ENCODE results near the gene EFTUD2.

EFTUD2 gene

DNA sequence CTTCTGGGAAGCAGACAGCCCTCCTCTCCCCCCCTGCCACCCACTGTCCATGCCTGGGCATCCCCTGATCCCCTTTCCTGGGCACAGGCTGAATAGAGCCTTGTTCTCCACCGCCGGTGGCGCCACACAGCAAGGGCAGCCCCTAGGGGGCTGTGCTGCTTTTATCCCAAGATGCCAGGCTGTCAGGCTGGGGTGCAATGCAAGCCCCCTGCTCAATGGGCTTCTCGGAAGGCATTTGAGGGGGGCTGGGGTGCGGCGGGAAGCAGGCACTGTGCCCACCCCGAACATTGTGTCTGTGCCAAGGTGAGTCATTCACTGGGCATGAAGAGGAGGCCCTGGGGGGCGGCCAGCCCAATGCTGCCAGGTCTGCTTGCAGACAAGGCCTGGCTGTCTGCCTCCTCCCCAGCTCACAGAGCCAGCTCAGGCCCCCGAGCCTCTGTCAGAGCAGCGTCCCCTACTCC, 17.6 kb upstream of the EFTUD2 start:
- Histone ChIP-seq H3K4me1 (ENCODE audit: control insufficient read depth, insufficient read depth, low read length) (peaks cover 8% of the 10 kb centered on the region), H3K4me3 (ENCODE audit: low read length) (no peak overlapping the region), H3K27me3 (ENCODE audit: control insufficient read depth, insufficient read depth, low read length) (0 out of 2 replicates have a peak, but pooled peaks cover 3% of the 10 kb centered on the region), H3K36me3 (ENCODE audit: control insufficient read depth, insufficient read depth, low read length) (no peaks in the 10 kb centered on the region), H3K9me3 (ENCODE audit: control insufficient read depth, insufficient read depth, low read length) (no peaks in the 10 kb centered on the region), H3K27ac (ENCODE audit: low read length) (no peak overlapping the region)
- no CpG with 5 or more reads among the region's 10 CpGs for WGBS (ENCODE audit: insufficient coverage, insufficient read length)
- no peak for DNase-seq (ENCODE audit: low read depth, low spot score)

DNA sequence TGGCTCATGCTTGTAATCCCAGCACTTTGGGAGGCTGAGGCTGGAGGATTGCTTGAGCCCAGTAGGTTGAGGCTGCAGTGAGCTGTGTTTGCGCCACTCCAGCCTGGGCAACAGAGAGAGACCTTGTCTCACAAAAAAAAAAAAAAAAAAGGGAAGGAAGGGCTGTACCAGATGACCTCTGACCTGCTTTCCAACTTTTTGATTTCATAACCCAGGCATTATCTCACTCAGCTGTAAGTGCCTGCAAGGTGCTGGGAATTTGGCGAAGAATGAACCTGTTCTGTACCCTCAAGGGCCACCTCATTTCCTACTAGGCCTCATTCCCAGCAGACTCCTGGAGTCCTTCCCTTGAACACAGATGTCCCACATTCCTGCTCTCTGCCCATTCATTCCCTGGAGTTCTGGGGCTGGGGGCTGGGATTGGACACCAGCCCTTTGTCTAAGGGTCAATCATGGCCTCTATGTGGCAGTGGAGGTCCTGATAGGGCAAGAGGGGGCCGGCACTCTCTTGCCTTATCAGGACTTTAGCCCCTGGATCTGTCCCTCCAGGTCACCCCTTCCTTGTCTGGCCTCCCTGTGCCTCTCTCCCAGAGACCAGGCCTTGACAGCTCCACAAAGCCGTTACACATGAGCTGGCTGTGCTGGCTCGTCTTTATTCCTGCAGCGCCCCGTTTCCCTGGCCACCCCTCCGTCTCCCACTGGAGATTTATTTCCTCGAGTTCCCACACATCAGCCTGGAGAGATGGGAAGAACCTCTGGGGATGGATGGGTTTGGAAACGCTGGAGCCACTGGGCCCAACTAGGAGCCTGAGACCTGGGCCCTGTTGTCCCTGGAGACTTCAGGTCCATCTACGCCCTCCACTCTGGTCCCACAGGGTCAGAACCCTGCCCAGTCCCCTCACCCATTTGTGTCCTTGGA, 16.9 kb upstream of the EFTUD2 start:
- Histone ChIP-seq H3K27me3 (ENCODE audit: control insufficient read depth, insufficient read depth, low read length) (0 out of 2 replicates have a peak, but pooled peaks cover 3% of the 10 kb centered on the region), H3K9me3 (ENCODE audit: control insufficient read depth, insufficient read depth, low read length) (no peaks in the 10 kb centered on the region), H3K36me3 (ENCODE audit: control insufficient read depth, insufficient read depth, low read length) (no peaks in the 10 kb centered on the region), H3K4me1 (ENCODE audit: control insufficient read depth, insufficient read depth, low read length) (peaks cover 8% of the 10 kb centered on the region), H3K27ac (ENCODE audit: low read length) (no peak overlapping the region), H3K4me3 (ENCODE audit: low read length) (no peak overlapping the region)
- no peak for DNase-seq (ENCODE audit: low read depth, low spot score)
- no CpG with 5 or more reads among the region's 11 CpGs for WGBS (ENCODE audit: insufficient coverage, insufficient read length)

DNA sequence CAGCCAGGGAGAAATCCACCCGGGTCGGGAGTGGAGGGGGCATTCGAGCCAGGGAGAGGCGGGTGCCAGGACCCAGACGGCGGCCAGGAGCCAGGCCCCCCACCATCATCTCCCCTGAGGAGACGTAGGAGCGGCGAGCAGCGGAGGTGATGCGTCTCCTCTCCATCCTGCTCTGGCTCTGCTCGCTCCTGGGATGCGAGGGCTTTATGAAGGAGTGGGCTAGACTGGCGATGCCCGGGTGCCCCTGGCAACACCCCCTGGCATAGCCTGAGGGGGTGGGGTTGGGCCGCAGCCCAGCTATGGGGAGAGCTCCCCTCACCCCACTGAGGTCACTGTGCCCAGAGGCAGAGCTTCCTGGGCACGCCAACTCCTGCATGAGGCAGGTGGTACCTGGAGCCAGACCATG, 16.1 kb upstream of the EFTUD2 start, which contains the start of gene GFAP:
Gene GFAP, minus strand, starts transcription at position 180 of the 406 bp plus-strand sequence. Its CDS starts 14 bp downstream, at position 166.
- WGBS (ENCODE audit: insufficient coverage, insufficient read length), result no CpG with 5 or more reads among the region's 17 CpGs
- Histone ChIP-seq H3K27me3 (ENCODE audit: control insufficient read depth, insufficient read depth, low read length) (0 out of 2 replicates have a peak, but pooled peaks cover 3% of the 10 kb centered on the region), H3K4me3 (ENCODE audit: low read length) (no peak within 1 kb of the TSS), H3K27ac (ENCODE audit: low read length) (no peak within 1 kb of the TSS), H3K36me3 (ENCODE audit: control insufficient read depth, insufficient read depth, low read length) (no peaks in the 10 kb centered on the region), H3K4me1 (ENCODE audit: control insufficient read depth, insufficient read depth, low read length) (0 out of 2 replicates have a peak, but pooled peaks cover 2% of the 10 kb centered on the region), H3K9me3 (ENCODE audit: control insufficient read depth, insufficient read depth, low read length) (no peaks in the 10 kb centered on the region)
- DNase-seq (ENCODE audit: low read depth, low spot score), result no peak

DNA sequence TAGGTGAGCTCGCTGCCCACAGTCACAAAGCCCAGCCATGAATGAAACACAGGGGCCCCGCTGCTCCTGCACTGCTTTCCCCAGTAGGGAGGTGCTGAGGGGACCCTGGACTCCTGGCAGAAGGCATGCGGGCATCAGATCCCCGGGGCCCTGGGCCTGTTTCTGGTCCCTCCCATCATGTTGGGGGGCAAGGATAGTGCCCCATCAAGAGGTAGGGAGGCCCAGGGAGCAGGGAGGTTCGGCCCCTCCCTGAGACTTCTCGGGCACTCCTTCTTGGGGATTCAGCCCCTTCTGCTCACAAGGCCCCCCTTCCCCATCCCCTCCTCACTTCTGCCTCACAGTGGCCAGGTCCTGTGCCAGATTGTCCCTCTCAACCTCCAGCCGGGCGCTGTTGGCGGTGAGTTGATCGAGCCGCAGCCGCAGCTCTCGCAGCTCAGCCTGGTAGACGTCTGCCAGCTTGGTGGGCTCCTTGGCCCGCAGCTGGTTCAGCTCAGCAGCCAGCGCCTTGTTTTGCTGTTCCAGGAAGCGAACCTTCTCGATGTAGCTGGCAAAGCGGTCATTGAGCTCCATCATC, 15.5 kb upstream of the EFTUD2 start:
- no CpG with 5 or more reads among the region's 19 CpGs for WGBS (ENCODE audit: insufficient coverage, insufficient read length)
- DNase-seq (ENCODE audit: low read depth, low spot score), result no peak
- Histone ChIP-seq H3K9me3 (ENCODE audit: control insufficient read depth, insufficient read depth, low read length) (no peaks in the 10 kb centered on the region), H3K36me3 (ENCODE audit: control insufficient read depth, insufficient read depth, low read length) (no peaks in the 10 kb centered on the region), H3K27ac (ENCODE audit: low read length) (no peak overlapping the region), H3K4me3 (ENCODE audit: low read length) (no peak overlapping the region), H3K4me1 (ENCODE audit: control insufficient read depth, insufficient read depth, low read length) (0 out of 2 replicates have a peak, but pooled peaks cover 2% of the 10 kb centered on the region), H3K27me3 (ENCODE audit: control insufficient read depth, insufficient read depth, low read length) (0 out of 2 replicates have a peak, but pooled peaks cover 3% of the 10 kb centered on the region)

DNA sequence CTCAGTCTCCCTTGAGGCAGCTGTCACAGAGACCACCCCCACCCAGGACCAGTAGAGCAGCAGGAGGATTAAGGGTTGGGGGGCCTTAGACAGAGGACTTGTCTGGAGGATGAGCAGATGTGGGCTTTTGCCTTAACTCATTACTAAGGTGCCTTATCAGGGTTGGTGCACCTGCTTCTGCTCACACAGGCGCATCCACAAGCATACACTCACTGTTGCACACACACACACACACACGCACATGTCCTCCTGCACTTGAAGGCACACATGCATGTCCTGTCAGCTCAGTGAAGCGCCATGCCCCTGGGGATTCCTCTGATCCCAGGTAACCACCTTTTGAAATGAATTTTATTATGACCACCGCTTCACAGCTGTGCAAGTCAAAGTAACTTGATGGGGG, 14.9 kb upstream of the EFTUD2 start:
- no peak for DNase-seq (ENCODE audit: low read depth, low spot score)
- Histone ChIP-seq H3K4me3 (ENCODE audit: low read length) (no peak overlapping the region), H3K27me3 (ENCODE audit: control insufficient read depth, insufficient read depth, low read length) (0 out of 2 replicates have a peak, but pooled peaks cover 3% of the 10 kb centered on the region), H3K27ac (ENCODE audit: low read length) (no peak overlapping the region), H3K4me1 (ENCODE audit: control insufficient read depth, insufficient read depth, low read length) (0 out of 2 replicates have a peak, but pooled peaks cover 2% of the 10 kb centered on the region), H3K36me3 (ENCODE audit: control insufficient read depth, insufficient read depth, low read length) (no peaks in the 10 kb centered on the region), H3K9me3 (ENCODE audit: control insufficient read depth, insufficient read depth, low read length) (no peaks in the 10 kb centered on the region)
- whole genome bisulfite sequencing (ENCODE audit: insufficient coverage, insufficient read length), result no CpG with 5 or more reads among the region's 4 CpGs

DNA sequence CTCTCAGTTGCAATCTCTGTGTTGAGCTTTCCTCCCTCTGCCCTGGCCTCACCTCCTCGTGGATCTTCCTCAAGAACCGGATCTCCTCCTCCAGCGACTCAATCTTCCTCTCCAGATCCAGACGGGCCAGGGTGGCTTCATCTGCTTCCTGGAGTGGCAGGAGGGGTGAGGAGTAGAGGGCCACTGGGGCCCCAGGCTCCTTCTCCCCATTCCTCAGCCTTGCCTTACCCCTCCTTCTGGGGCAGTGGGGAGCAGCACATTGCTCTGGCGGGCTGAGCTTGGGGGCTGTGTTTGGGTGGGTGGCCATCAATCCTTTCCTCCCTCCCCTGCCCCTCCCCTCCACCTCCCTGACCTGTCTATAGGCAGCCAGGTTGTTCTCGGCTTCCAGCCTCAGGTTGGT, 14.4 kb upstream of the EFTUD2 start:
- Histone ChIP-seq H3K27ac (ENCODE audit: low read length) (no peak overlapping the region), H3K4me3 (ENCODE audit: low read length) (no peak overlapping the region), H3K27me3 (ENCODE audit: control insufficient read depth, insufficient read depth, low read length) (0 out of 2 replicates have a peak, but pooled peaks cover 3% of the 10 kb centered on the region), H3K4me1 (ENCODE audit: control insufficient read depth, insufficient read depth, low read length) (0 out of 2 replicates have a peak, but pooled peaks cover 2% of the 10 kb centered on the region), H3K36me3 (ENCODE audit: control insufficient read depth, insufficient read depth, low read length) (no peaks in the 10 kb centered on the region), H3K9me3 (ENCODE audit: control insufficient read depth, insufficient read depth, low read length) (no peaks in the 10 kb centered on the region)
- no peak for DNase-seq (ENCODE audit: low read depth, low spot score)
- WGBS (ENCODE audit: insufficient coverage, insufficient read length), result no CpG with 5 or more reads among the region's 6 CpGs

DNA sequence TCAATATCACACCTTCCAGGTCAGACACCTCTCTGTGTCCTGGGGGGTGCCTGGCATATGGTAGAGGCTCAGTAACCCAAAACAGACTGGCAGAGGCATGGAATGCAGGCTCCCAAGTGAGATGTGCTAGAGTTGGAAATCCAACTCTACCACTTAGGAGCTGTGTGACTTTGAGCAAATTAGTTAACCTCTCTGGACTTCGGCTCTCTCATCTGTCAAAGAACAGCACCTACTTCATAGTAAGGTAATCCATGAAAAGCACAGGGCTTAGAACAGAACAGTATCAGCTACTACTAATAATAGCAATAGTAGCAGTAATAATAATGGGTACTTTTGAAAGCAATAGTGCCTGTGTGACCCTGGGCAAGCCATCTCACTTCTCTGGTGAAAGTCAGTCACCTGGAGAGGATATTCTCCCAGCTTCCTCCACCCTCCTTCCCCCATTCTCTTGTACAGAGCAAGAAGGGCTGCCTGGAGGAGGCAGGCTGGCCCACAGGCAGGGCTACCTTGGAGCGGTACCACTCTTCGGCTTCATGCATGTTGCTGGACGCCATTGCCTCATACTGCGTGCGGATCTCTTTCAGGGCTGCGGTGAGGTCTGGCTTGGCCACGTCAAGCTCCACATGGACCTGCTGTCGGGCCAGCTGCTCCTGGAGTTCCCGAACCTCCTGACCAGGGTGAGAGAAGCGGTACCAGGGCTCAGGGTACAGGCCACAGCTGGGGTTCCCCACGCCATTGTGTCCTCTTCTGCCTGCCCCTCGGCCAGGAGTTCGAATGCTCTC, 13.7 kb upstream of the EFTUD2 start:
- no CpG with 5 or more reads among the region's 14 CpGs for WGBS (ENCODE audit: insufficient coverage, insufficient read length)
- DNase-seq (ENCODE audit: low read depth, low spot score), result no peak
- Histone ChIP-seq H3K9me3 (ENCODE audit: control insufficient read depth, insufficient read depth, low read length) (no peaks in the 10 kb centered on the region), H3K4me3 (ENCODE audit: low read length) (no peak overlapping the region), H3K36me3 (ENCODE audit: control insufficient read depth, insufficient read depth, low read length) (no peaks in the 10 kb centered on the region), H3K27ac (ENCODE audit: low read length) (no peak overlapping the region), H3K27me3 (ENCODE audit: control insufficient read depth, insufficient read depth, low read length) (0 out of 2 replicates have a peak, but pooled peaks cover 3% of the 10 kb centered on the region), H3K4me1 (ENCODE audit: control insufficient read depth, insufficient read depth, low read length) (0 out of 2 replicates have a peak, but pooled peaks cover 2% of the 10 kb centered on the region)

DNA sequence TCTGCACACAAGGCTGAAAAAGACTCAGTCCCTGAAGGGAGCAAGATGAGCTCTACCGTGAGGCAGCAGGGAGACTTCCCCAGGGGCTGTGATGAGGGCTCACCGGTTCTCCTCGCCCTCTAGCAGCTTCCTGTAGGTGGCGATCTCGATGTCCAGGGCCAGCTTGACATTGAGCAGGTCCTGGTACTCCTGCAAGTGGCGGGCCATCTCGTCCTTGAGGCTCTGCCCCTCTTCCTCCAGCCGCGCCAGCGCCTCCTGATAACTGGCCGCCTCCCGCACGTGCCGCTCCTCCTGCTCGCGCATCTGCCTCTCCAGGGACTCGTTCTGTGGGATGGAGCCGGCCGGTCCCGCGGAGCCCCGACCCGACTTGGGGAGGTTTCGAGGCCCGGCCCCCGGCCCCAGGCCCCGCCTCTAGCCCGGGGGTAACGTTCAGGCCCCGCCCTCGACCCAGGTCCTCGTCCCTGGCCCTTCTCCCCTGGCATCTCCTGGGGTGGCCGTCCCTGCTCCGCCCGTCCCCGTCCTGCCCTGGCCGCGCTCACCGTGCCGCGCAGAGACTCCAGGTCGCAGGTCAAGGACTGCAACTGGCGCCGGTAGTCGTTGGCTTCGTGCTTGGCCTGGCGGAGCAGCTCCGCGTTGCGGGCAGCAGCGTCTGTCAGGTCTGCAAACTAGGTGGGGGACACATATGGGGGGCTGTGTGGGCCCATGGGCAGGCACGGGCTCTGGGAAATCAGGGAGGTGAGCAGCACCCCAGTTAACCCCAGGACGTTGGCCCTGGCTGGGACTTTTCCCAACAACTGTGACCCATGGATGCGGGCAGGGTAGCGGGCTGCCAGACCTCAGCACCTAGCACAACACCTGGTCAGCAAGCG, 12.1 kb upstream of the EFTUD2 start:
- Histone ChIP-seq H3K36me3 (ENCODE audit: control insufficient read depth, insufficient read depth, low read length) (no peaks in the 10 kb centered on the region), H3K27ac (ENCODE audit: low read length) (no peak overlapping the region), H3K27me3 (ENCODE audit: control insufficient read depth, insufficient read depth, low read length) (0 out of 2 replicates have a peak, but pooled peaks cover 3% of the 10 kb centered on the region), H3K9me3 (ENCODE audit: control insufficient read depth, insufficient read depth, low read length) (no peaks in the 10 kb centered on the region), H3K4me3 (ENCODE audit: low read length) (peak overlapping the region; percentile 27; the same call in 1 of the 2 replicates), H3K4me1 (ENCODE audit: control insufficient read depth, insufficient read depth, low read length) (0 out of 2 replicates have a peak, but pooled peaks cover 2% of the 10 kb centered on the region)
- WGBS (ENCODE audit: insufficient coverage, insufficient read length), result no CpG with 5 or more reads among the region's 56 CpGs
- DNase-seq (ENCODE audit: low read depth, low spot score), result peak; percentile 60
